Measurements from ENCODE around the gene SIAH2. TPM values are rescaled to one million over a fixed set of nuclear protein-coding genes. Genes with fewer than 3 reads are reported as not detected.

Gene SIAH2
- total and polyA plus RNA-seq, 2 of the 8 experiments (the other 6 are each of a cell fraction or from before 2014, with no cell fraction given), result 23.9 to 34.2 TPM

GRCh38 chr3:150729682-150730360, 33.1 kb downstream of the SIAH2 start:
- Histone ChIP-seq H3K14ac (ENCODE audit: insufficient read length) (no peak overlapping the region), H3K27me3 (replicated peaks in 1 of 4; ENCODE audit: control insufficient read depth in 3 of 4, extremely low read depth in 1 of 4, insufficient read depth in 3 of 4, low read length in 3 of 4) (no peaks in the 10 kb centered on the region), H4K8ac (ENCODE audit: extremely low read depth, insufficient read depth, low read length) (no peak overlapping the region), H3K18ac (ENCODE audit: extremely low read depth, low read length) (no peak overlapping the region), H3K9ac (replicated peaks in 1 of 4; ENCODE audit: extremely low read depth in 1 of 4, low read depth in 3 of 4, low read length in 3 of 4) (no peak overlapping the region), H2BK5ac (ENCODE audit: low read depth, low read length) (no peak overlapping the region), H3K79me2 (ENCODE audit: control insufficient read depth in 1 of 2, insufficient read depth in 2 of 2, low read length in 2 of 2) (no peaks in the 10 kb centered on the region), H3K23ac (ENCODE audit: insufficient read length) (no peak overlapping the region), H2BK12ac (ENCODE audit: low read depth, low read length) (no peak overlapping the region), H3K79me1 (ENCODE audit: low read depth, low read length) (no peaks in the 10 kb centered on the region), H3K36me3 (ENCODE audit: control insufficient read depth in 2 of 4, insufficient read depth in 4 of 4, low read length in 3 of 4) (no peaks in the 10 kb centered on the region), H3K27ac (ENCODE audit: low read depth, low read length) (no peak overlapping the region), H2BK20ac (ENCODE audit: low read length) (no peak overlapping the region), H3K4ac (replicated peaks; ENCODE audit: insufficient read length, low read depth, low read length) (no peak overlapping the region), H3K4me1 (replicated peaks in 1 of 4; ENCODE audit: control insufficient read depth in 3 of 4, insufficient read depth in 4 of 4, low read length in 3 of 4) (peaks cover 0 to 4% (median 1%) of the 10 kb centered on the region in 4 experiments; a peak in 3 of 7 replicates), H3K56ac (replicated peaks; ENCODE audit: insufficient read length, low read depth, low read length) (no peak overlapping the region), H4K5ac (ENCODE audit: insufficient read length, low read depth, low read length) (no peak overlapping the region), H4K91ac (replicated peaks; ENCODE audit: insufficient read length, low read length) (no peak overlapping the region), H3K23me2 (ENCODE audit: low read depth, low read length) (no peaks in the 10 kb centered on the region), H4K20me1 (replicated peaks in 1 of 2; ENCODE audit: control insufficient read depth in 1 of 2, insufficient read depth in 2 of 2, low read length in 2 of 2) (no peaks in the 10 kb centered on the region), H3K4me2 (ENCODE audit: insufficient read depth in 1 of 2, low read depth in 2 of 2, low read length in 2 of 2) (no peak overlapping the region), H2BK120ac (replicated peaks; ENCODE audit: low read depth, low read length) (no peak overlapping the region), H3K9me3 (ENCODE audit: insufficient read depth in 2 of 2, low read depth in 1 of 2, low read length in 1 of 2) (no peaks in the 10 kb centered on the region), H2AK5ac (ENCODE audit: low read depth, low read length) (no peak overlapping the region), H2AFZ (ENCODE audit: low read length) (no peak overlapping the region), H3K4me3 (ENCODE audit: extremely low read depth in 1 of 4, insufficient read depth in 2 of 4, low read depth in 3 of 4, low read length in 4 of 4) (no peak overlapping the region), H2BK15ac (ENCODE audit: low read length) (no peak overlapping the region)
- 89% methylated on average over 9 of the region's 9 CpGs; no CpG with 5 or more reads in 1 of the 2 experiments for WGBS, 2 experiments (ENCODE audit: extremely low coverage in 1 of 2, insufficient coverage in 1 of 2, insufficient read length in 1 of 2, insufficient replicate concordance in 2 of 2, low coverage in 1 of 2, low lambda C conversion rate in 2 of 2, missing lambda C conversion rate in 1 of 2)
- TF ChIP-seq TCF12 (IDR thresholded peaks at IDR 0.05; ENCODE audit: low read depth, low read length) (no peak), MAX (IDR thresholded peaks at IDR 0.05) (no peak), TEAD4 (IDR thresholded peaks at IDR 0.05; ENCODE audit: low read depth, low read length) (no peak)
- CTCF ChIA-PET (ENCODE audit: partially characterized antibody), result interaction anchor here (0.7 to 2.1 kb wide), 8 partner anchors 8 to 135 kb away, joined by 3 to 7 read pairs (median 4); no protein-coding TSS in a partner anchor
- POLR2A ChIA-PET (ENCODE audit: partially characterized antibody), result interaction anchor here (0.9 kb wide), 1 partner anchor 34 kb away, joined by 3 read pairs; no protein-coding TSS in a partner anchor
- FAIRE-seq (no peak), DNase-seq (ENCODE audit: low read depth in 1 of 2, low spot score in 2 of 2) (no peak)
